ENCODE measurements around the gene PHF2.
"Not testable (repeated sequence)": the region's sequence is repeated elsewhere in the genome, so short reads cannot be mapped to it uniquely, and the experiment has no call there.

Gene PHF2

DNA sequence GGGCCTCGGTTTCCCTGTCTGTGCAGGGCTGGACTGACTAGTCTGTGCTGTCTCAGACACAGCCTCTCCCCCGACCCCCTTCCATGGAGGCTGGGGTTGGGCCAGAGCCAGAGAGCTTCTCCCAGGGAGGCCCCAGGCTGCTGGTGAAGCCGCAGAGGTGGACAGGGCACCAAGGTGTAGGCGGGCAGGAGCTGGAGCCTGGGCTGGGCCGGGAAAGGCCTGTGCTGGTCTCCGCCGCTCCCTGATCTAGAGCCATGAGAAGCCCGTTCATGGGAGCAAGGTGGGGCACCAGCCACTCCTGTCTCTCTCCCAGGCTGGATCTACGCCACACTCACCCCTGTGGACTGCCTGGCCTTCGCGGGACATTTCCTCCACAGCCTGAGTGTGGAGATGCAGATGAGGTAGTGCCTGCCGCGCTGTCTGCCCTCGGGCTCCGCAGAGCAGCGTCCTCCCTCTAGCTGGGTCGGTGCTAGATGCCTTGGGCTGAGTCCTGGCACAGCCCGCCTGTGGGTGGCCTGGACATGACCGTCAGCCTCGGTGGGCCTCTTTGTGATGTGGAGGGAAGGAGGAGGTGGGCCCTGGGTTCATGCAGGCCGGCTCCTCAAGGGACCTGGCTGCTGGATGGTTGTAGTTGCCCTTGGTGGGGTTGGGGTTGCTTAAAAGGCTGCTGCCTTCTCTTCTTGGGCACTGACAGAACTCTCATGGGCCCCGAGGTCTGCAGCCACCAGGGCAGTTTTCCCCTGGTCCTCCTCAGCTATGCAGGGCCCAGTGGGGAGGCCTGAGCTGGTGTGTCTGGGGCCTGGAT lies 79.4 kb downstream of the PHF2 start:
- no peak for DNase-seq

DNA sequence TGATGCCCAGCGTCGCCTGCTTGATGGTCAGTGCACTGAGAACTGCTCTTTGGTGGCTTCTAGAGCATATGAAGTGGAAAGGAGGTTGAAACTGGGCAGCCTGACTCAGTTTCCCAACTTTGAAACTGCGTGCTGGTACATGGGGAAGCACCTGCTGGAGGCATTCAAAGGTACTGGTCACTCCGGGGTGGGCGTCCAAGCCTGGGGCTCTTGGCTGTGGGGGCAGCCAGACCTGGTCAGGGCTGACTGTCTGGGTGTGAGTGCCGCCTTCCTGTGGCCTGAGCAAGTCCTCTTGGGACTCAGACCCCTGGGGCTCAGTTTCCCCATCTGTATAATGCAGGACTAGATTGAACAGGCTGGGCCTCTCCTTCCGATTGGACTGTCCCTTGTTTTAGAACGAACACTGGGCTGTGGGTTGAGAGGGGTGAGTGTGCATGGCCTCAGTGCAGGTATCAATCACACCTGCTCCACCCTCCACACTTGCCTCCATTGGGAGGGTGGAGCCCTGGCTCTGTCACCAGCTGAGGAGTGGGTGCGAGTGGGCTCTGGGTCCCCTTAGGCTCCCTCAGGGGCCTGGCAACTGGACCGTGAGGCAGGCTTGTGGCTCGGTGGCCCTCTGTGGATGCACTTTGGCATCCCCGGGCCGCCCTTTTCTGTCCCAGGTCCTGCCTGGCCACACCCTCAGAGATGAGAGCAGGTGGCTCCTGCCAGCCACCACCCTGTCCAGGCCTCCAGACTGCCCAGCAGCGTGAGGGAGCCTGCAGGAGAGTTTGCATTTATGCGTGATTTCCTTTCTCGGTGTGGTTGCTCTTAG lies 80.2 kb downstream of the PHF2 start:
- DNase-seq, result no peak

DNA sequence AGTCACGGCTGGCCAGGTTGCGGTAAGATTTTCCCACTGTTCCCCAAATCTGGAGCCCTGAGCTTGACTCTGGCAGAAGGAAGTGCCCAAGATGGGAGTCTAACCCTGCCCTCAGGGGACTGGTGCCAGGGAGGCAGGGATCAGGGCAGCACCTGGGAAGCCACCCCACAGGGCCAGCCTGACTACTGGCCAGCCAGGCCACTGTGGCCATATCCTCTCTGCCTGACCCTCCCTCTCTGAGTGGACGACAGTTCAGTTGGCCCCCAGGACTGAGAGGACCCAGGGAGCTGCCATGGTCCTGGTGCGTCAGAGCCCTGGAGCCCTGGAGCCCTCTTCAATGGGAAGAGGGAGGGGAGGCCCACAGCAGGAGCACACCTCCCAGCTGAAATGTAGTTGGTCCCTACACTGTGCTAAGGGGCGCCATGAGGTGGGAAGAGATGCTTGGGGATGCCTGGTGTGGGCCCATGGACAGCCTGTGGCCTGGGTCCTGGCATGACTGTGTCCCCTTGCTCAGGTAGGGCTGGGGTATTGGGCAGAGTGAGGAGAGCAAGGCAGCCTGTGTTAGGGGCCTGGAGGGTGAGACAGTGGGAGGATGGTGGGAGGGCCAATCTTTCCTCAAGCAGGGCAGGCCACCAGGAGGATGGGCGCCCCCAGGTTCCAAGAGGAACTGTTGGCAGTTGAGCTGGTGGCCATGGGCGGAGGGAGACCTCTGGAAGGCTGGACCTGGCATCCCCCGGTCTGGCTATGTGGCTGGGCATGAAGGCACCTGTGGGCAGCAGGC lies 81.1 kb downstream of the PHF2 start:
- no peak for DNase-seq

DNA sequence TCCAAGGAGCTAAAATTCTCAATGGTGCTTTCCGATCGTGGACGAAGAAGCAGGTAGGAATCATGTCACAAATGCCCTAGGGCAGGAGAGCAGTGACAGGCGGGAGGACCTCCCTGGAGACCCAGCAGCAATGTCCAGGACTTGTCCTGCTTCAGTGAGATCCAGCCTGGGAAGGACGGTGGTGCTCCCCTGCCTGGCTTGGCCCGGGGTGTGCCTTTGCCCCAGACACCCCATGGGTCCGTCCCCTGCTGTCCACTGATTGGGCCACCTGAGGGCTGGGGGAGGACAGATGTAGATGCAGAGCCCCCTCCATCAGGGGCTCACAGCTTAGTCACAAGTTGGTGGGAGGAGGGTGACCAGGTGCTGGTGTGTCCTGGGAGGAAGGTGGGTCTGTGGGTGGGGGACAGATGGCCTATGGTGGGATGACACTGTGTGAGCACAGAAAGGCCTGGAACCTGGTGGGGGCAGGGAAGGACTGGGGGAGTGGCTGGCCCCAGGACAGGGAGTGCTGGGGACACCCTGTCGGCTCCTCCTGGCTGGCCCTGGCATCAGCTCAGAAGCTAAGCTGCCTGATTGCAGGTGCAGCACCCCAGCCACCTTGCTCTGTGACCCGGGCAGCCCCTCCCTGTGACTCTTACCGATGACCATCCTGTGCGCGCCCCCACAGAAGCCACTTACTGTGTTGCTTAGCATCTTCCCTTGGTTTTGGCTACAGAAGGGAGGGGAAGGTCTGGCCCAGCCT lies 82.0 kb downstream of the PHF2 start:
- no peak for DNase-seq

DNA sequence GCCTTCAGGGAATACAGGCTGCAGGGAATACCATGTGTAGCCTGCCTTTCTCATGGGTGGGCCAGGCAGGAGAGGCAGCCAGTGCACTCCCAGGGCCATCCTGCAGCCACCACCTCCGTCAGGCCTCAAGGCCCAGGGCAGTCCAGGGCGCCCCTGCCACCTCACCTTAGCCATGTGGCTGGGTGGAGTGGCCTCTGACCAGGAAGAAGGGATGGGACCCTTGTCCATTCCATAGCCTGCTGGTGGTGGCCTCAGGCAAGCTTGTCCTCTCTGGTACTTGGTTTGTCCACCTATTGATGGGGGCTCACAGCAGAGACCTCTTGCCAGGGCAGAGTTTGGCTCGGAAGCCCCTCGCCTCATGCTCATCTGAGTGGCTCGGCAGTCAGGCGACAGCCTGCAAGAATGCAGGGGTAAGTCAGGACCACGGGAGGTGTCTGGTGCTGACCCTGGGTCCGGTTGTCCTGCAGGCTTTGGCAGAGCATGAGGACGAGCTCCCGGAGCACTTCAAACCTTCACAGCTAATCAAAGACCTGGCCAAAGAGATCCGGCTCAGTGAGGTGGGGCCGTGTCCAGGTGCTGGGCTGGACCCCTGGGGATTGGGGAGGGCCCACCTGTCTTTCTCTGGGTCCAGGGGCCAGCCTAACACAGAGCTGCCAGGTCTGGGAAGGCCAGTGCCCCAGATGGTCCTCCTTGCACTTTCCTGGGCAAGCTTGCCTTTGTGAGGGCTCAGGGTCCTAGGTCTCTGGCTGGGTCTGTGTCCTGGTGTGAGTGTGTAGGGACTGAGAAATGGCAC lies 82.9 kb downstream of the PHF2 start:
- no peak for DNase-seq

DNA sequence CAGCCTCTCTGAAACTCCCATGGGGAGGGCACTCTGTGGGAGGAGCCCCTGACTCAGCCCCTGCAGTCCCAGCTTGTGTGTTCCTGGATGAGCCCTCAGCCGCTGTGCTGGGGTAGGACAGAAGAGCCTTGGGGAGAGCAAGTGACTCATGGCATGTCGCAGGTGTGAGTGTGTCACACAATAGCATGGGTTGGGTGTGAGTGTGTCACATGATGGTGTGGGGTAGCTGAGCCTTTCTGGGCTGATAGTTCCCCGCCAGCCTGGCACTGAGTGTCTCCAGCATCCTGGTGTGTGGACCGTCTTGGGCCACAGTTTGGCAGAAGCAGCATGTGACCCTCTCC lies 83.4 kb downstream of the PHF2 start:
- DNase-seq, result no peak

DNA sequence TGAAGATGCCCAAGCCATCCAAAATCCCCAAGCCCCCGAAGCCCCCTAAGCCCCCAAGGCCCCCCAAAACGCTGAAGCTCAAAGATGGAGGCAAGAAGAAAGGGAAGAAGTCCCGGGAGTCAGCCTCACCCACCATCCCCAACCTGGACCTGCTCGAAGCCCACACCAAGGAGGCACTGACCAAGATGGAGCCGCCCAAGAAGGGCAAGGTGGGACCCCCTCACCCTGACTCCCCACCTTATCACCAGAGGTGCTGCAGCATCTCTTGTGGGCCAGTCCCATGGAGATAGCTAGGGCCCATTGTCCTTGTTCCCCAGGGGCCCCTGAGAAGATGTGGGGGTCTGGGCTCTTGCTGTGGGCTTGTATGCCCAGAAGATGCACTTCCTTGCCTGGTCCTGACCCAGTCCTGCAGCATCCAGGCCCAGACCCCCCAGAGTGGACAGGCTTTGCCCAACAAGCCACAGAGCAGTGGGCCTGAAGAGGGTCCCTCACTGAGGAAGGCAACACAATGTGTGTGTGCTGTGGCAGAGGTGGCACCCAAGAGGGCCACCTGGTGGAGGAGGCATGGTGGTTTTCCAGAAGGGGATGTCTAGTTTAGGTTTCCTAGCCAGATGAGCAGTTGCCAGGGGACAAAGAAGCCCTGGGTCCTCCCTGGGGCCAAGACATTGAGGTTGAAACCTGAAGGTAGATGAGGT lies 84.1 kb downstream of the PHF2 start:
- DNase-seq, result no peak

DNA sequence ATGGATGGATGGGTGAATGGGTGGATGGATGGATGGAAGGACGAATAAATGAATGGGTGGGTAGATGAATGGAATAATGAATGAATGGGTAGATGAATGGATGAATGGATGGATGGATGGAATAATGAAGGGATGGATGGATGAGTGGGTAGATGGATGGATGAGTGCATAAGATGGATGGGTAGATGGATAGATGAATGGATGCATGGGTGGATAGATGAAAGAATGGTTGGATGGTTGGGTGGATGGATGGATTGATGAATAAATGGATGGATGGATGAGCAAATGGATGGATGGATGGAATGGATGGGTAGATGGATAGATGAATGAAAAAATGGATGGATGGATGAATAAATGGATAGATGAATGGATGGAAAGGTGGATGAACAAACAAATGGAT lies 85.2 kb downstream of the PHF2 start:
- DNase-seq, result no peak

DNA sequence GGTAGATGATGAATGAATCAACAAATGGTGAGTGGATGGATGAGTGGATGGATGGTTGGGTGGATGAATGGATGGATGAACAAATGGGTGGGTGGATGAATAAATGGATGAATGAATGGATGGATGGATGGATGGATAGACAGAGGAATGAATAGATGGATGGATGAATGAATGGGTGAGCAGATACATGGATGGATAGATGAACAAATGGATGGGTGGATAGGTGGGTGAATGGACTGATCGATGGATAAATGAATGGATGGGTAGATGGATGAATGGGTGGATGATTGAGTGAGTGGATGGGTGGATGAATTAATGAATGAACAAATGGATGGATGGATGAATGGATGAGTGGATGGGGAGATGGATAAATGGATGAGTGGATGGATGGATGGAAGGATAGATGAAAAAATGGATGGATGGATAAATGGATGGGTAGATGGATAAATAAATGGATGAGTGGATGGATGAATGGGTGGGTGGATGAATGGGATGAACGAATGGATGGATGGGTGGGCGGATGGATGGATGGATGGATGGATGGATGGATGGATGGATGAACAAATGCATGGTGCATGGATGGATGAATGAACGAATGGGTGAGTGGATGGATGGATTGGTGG lies 85.7 kb downstream of the PHF2 start:
- DNase-seq, result no peak

DNA sequence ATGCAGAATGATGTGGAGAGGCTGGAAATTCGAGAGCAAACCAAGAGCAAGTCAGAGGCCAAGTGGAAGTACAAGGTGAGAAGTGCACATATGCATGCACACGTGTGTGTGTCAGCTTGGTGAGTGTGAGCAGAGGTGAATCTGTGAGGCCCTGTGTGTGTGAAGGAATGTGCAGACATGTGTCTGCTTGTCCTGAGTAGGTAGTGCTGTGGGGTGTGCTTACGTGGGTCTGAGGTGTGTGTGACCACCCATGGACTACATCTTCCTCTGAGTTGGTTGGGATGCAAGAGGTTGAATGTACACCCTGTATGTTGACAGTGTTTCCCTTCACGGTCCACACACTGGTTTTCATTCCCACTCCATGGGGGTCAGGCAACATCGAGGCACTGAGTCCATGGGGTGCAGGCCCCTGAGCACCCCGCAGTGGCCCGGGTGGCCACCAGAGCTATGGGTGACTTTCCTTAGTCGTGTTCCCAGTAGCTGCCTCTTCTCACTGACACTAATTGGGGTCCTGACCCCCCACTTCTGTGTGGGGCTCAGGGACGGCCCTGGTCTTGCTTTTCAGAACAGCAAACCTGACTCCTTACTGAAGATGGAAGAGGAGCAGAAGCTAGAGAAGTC lies 86.7 kb downstream of the PHF2 start:
- DNase-seq, result no peak

DNA sequence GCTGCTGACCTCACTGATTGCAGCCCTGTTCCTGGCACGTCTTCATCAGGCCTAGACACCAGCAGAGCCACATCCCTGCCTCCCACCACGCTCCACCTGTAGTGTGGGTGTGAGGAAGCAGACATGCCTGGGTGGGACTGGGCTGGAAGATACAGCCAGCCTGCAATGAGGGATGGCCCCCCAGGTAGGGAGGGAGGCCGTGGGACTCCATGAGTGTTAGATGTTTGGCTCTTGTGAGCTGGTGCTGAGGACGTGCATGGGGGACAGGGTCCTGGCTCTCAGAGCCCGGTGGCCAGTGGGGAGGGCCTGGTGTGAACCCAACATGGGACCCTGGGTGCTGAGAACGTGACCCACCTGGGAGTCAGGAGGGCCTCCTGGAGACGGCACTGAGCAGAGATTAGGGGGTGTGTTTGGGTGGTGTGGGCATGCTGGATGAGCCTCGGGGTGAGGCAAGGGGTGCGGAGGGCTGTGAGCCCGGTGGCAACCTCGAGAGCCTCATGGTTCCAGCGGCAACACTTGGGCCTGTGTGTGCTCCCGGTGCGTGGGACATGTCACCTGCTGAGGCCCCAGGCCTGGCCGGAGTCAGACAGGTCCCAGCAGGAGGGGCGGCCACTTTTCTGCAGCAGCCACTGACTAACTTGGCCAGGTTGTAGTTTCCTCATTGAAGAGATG lies 87.6 kb downstream of the PHF2 start:
- no peak for DNase-seq

DNA sequence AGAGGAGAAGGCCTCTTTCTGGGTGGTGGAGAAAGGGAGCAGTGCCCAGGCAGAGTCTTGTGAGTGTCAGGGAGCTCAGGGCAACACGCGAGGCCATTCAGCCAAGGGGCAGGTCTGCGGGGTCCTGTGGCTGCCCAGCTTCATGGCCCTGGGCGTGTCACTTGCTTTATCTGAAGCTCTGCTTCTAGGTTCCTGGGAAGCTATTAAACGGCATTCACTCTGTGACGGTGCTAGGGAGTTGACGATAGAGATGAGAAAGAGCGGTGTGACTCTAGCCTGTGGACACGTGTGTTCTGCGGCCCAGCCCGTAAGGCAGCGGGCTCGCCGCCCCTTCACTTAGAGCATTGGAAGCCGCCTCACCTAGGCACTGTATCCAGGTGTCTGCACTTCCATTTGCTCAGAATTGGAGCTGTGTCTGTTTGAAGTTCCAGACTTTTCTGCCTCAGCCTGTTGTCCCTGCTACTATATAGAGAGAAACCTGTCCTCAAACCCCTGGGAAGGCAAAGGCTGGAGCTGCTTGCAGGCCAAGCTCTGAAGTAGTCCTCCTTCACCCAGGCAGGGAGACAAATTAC lies 88.3 kb downstream of the PHF2 start:
- DNase-seq, result no peak

DNA sequence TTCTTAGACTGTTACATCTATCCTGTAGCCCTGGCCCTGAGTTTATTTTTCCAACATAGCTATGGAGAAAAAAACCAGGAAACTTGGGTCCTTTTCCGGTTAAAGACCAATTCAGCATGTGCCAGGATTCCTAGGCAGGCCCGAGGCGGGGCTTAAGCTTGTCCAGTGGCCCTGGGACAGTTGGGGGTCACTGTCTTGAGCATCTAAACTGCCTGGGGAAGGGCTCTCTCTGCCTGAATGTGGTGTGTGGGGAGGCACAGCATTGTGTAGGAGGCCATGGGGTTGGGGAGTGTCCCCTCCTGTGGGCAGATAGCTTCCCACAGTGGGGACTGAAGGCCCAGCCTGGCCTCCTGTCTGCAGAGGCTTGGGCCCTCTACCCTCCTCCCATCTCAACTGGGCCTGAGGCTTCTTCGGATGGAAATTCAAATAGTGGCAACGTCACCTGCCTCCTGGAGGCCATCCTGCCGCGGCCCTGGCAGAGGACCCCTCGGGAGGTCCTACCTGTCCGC lies 88.8 kb downstream of the PHF2 start:
- DNase-seq, result no peak

DNA sequence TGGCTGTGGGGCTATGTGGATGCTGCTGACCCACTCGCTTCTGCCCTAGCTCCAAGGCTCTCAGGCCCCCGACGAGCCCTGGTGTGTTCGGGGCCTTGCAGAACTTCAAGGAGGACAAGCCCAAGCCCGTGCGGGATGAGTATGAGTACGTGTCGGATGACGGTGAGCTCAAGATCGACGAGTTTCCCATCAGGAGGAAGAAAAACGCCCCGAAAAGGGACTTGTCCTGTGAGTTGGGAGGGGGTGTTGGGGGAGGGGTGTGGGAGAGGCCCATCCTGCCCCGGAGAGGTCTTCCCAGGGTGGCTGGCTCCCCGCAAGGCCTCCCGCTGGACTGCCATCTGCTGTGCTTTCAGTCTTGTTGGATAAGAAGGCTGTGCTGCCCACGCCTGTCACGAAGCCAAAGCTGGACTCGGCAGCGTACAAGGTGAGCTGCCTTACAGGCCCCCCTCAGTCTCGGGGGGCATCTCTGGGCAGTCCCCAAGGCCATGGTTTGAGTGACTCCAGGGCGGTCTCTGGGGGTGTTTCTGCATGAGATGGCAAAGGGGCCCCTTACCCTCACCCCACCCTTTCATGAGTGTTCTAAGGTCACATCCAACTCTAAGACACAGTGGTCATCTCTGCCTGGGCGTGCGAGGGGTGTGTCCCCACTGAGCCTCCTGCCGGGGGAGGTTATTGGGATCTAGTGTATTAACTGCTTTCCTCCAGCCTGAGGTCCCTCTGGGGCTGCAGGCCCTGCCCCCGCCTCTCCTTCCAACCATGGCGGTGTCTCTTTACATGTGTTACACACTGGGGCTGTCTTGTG lies 89.5 kb downstream of the PHF2 start:
- DNase-seq, result no peak

DNA sequence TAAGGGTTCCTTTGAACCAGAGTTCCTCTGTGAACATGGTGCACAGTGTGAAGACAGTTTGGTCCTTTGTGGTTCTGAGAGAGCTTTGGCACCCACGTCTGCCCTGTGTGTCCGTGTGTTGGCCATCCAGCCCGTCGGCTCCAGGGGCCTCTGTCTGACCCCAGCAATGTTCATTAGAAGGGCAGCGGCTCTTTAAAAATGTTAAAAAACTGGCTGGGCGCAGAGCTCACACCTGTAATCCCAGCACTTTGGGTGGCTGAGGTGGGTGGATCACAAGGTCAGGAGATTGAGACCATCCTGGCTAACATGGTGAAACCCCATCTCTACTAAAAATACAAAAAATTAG lies 90.0 kb downstream of the PHF2 start:
- DNase-seq, result not testable (repeated sequence)

DNA sequence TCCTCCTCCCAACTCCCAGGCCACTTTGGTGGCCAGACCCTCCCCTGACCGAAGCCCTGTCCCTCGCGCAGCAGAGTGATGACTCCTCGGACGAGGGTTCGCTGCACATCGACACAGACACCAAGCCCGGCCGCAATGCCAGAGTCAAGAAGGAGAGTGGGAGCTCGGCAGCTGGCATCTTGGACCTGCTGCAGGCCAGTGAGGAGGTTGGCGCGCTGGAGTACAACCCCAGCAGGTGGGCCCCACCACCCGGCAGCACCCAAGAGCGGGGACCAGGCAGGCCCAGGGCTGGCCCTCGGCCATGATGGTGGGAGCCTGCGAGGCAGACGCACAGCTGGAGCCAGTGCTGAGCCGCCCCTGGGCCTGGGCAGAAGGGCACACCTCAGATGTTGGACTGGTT lies 90.6 kb downstream of the PHF2 start:
- no peak for DNase-seq

DNA sequence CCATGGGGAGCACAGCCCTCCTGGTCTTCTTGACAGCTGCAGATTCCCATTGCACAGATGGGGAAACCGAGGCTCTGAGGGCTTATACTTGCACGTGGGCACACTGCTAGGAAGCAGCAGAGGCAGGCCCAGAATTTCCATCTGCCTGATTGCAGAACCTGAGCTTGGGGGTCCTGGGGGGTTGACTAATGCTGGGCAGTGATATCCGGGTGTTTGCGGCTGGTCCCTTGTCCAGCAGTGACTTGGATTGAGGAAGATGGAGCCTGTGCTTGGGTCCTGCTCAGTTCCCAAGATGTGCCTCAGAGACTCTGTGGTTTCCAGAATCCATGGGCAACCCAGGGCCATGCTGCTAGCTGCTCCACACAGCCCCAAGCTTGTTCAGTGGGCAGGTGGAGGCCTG lies 91.2 kb downstream of the PHF2 start:
- DNase-seq, result no peak

DNA sequence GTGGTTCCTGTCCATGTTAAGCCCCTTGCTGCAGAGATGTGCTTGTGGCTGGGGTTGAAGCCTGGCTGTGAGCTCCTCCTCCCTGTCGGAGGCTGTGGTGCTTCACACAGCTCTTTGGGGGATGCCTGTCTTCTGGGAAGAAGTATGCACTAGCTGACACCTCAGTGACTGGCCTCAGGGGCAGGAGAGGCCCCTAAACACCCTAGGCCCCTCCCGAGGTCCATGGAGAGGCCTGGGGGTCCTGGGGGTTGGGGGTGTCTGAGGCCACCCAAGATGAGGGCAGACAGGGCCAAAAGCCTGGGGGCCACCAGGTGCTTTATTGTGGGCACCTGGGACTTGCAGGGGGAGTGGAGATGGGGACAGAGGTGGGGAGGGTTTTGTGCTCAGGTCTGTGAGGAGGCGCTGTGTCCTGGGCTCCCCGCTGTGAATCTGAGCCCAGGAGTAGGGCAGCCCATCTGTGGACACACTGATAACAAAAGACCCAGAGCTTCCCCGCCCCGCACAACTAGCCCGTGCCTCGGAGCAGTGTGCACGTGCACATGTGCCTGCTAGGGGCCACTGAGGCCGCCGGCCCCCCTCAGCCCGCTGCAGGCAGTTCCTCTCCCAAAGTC lies 92.0 kb downstream of the PHF2 start:
- DNase-seq, result no peak
